Measurements from ENCODE around the gene TIGD1.

Gene TIGD1

GRCh38 chr2:232543928-232544631 lies 6.3 kb downstream of the TIGD1 start:
- Histone ChIP-seq H3K9ac (no peak overlapping the region), H4K20me1 (ENCODE audit: insufficient read depth) (no peaks in the 10 kb centered on the region), H3K27me3 (ENCODE audit: insufficient read depth, low read depth) (peaks cover 2% of the 10 kb centered on the region; the same call in 1 of the 2 replicates), H3K4me3 (IDR thresholded peaks at IDR 0.05; ENCODE audit: insufficient read depth, low read depth, low read length) (no peak overlapping the region), H3K36me3 (ENCODE audit: insufficient read depth) (no peaks in the 10 kb centered on the region), H3K79me2 (ENCODE audit: insufficient read depth, low read depth) (peaks cover 19% of the 10 kb centered on the region), H2AFZ (ENCODE audit: low read depth) (no peak overlapping the region), H3K4me2 (no peak overlapping the region), H3K27ac (no peak overlapping the region), H3K4me1 (ENCODE audit: low read depth, poor library complexity, severe bottlenecking) (no peaks in the 10 kb centered on the region)
- no peak for TF ChIP-seq CTCF (conservative IDR thresholded peaks at IDR 0.05; ENCODE audit: low read depth, low read length)

- Histone ChIP-seq H3K9ac (no peak overlapping the region), H4K20me1 (ENCODE audit: insufficient read depth) (no peaks in the 10 kb centered on the region), H3K4me2 (no peak overlapping the region), H3K4me3 (IDR thresholded peaks at IDR 0.05; ENCODE audit: insufficient read depth, low read depth, low read length) (no peak overlapping the region), H3K4me1 (ENCODE audit: low read depth, poor library complexity, severe bottlenecking) (no peaks in the 10 kb centered on the region), H3K27me3 (ENCODE audit: insufficient read depth, low read depth) (peaks cover 2% of the 10 kb centered on the region; the same call in 1 of the 2 replicates), H3K27ac (no peak overlapping the region), H3K79me2 (ENCODE audit: insufficient read depth, low read depth) (peaks cover 13% of the 10 kb centered on the region), H2AFZ (ENCODE audit: low read depth) (no peak overlapping the region), H3K36me3 (ENCODE audit: insufficient read depth) (no peaks in the 10 kb centered on the region)
- TF ChIP-seq CTCF (conservative IDR thresholded peaks at IDR 0.05; ENCODE audit: low read depth, low read length), result no peak
These were observed 6.9 kb downstream of the TIGD1 start for GRCh38 chr2:232543491-232543890.

DNA sequence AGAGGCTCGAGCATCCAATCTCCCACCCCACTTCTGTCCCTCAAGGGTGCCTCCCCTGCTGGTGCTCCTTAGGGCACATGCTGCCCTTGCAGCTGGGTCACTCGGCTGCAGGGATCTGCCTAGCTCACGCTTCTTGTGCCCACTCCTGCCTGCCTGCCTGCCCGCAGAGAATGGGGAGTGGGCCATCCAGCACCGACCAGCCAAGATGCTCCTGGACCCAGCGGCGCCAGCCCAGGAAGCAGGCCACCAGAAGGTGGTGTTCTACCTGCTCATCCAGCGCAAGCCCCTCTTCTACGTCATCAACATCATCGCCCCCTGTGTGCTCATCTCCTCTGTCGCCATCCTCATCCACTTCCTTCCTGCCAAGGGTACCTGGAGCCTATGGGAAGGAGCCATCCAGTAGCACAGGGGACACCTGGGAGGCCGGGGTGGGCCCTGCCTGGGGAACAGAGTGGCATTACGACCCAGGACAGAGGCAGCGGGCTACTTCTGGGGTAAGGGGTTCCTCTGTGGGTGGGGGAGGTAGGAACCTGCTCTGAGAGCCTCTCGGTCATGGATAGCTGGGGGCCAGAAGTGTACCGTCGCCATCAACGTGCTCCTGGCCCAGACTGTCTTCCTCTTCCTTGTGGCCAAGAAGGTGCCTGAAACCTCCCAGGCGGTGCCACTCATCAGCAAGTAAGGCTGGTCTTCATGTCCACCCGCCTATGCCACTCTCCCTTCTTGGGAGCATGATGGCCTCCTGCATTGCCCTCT lies 7.5 kb downstream of the TIGD1 start:
- H3K79me2 ChIP-seq (ENCODE audit: insufficient read depth, low read depth), result peaks cover 9% of the 10 kb centered on the region
- H3K36me3 ChIP-seq (ENCODE audit: insufficient read depth), result no peaks in the 10 kb centered on the region
- H3K4me3 ChIP-seq (IDR thresholded peaks at IDR 0.05; ENCODE audit: insufficient read depth, low read depth, low read length), result no peak overlapping the region
- no peak for TF ChIP-seq CTCF (conservative IDR thresholded peaks at IDR 0.05; ENCODE audit: low read depth, low read length)
- no peak overlapping the region for H2AFZ ChIP-seq (ENCODE audit: low read depth)
- no peak overlapping the region for H3K4me2 ChIP-seq
- H3K4me1 ChIP-seq (ENCODE audit: low read depth, poor library complexity, severe bottlenecking), result no peaks in the 10 kb centered on the region
- no peak overlapping the region for H3K9ac ChIP-seq
- no peaks in the 10 kb centered on the region for H4K20me1 ChIP-seq (ENCODE audit: insufficient read depth)
- peaks cover 2% of the 10 kb centered on the region; the same call in 1 of the 2 replicates for H3K27me3 ChIP-seq (ENCODE audit: insufficient read depth, low read depth)
- H3K27ac ChIP-seq, result no peak overlapping the region

- Histone ChIP-seq H4K20me1 (ENCODE audit: insufficient read depth) (no peaks in the 10 kb centered on the region), H2AFZ (ENCODE audit: low read depth) (no peak overlapping the region), H3K27me3 (ENCODE audit: insufficient read depth, low read depth) (peaks cover 2% of the 10 kb centered on the region; the same call in 1 of the 2 replicates), H3K4me1 (ENCODE audit: low read depth, poor library complexity, severe bottlenecking) (no peaks in the 10 kb centered on the region), H3K4me3 (IDR thresholded peaks at IDR 0.05; ENCODE audit: insufficient read depth, low read depth, low read length) (no peak overlapping the region), H3K27ac (no peak overlapping the region), H3K36me3 (ENCODE audit: insufficient read depth) (no peaks in the 10 kb centered on the region), H3K9ac (no peak overlapping the region), H3K79me2 (ENCODE audit: insufficient read depth, low read depth) (peaks cover 1% of the 10 kb centered on the region), H3K4me2 (no peak overlapping the region)
- TF ChIP-seq CTCF (conservative IDR thresholded peaks at IDR 0.05; ENCODE audit: low read depth, low read length), result no peak
These were observed 8.2 kb downstream of the TIGD1 start for GRCh38 chr2:232541961-232542714.

Data from KMS-11 (cell line).